ENCODE data around the gene TP73. TPM values are rescaled to one million over a fixed set of nuclear protein-coding genes. Genes with fewer than 3 reads are reported as not detected.

TP73 gene
- total RNA-seq, 1 experiment from 2014 or later, result 19.2 TPM

GRCh38 chr1:3703786-3704371, 51.6 kb downstream of the TP73 start:
- no peak overlapping the region for H2AFZ ChIP-seq (ENCODE audit: low read depth, low read length, poor library complexity, severe bottlenecking)
- ATAC-seq (no peak), DNase-seq (ENCODE audit: low read depth, low spot score) (no peak)
- no peaks in the 10 kb centered on the region for H3K36me3 ChIP-seq (ENCODE audit: control insufficient read depth in 1 of 2, insufficient read depth in 2 of 2, low read length in 2 of 2)
- H3K9me2 ChIP-seq (ENCODE audit: insufficient read depth), result no peaks in the 10 kb centered on the region
- TF ChIP-seq SP1 (IDR thresholded peaks at IDR 0.05; ENCODE audit: low read depth), result no peak
- TF ChIP-seq CBX3 (IDR thresholded peaks at IDR 0.05; ENCODE audit: low read depth), result no peak
- TF ChIP-seq ZNF274 (IDR thresholded peaks at IDR 0.05; ENCODE audit: low read depth, low read length), result no peak
- TF ChIP-seq CTCF (IDR thresholded peaks at IDR 0.05 in 2 of 3, conservative IDR thresholded peaks at IDR 0.05 in 1 of 3; ENCODE audit: borderline replicate concordance in 1 of 3, insufficient read depth in 1 of 3, low read depth in 2 of 3, low read length in 2 of 3), result no peak
- TF ChIP-seq REST (IDR thresholded peaks at IDR 0.05; ENCODE audit: low read depth), result no peak
- TF ChIP-seq POLR2A (IDR thresholded peaks at IDR 0.05; ENCODE audit: borderline replicate concordance, extremely low read depth, insufficient read depth, insufficient read length), result no peak
- no peaks in the 10 kb centered on the region for H3K4me1 ChIP-seq (ENCODE audit: control insufficient read depth in 1 of 2, insufficient read depth in 2 of 2, low read length in 2 of 2)
- POLR2A ChIA-PET, result no interaction called here
- H3K4me3 ChIP-seq (replicated peaks in 1 of 2; ENCODE audit: low read depth in 1 of 2, low read length in 2 of 2), result no peak overlapping the region
- no TSS peak for BruUV-seq (replicated peaks)
- no peak overlapping the region for H3K4me2 ChIP-seq (ENCODE audit: low read length)
- no peak overlapping the region for H3K27ac ChIP-seq (ENCODE audit: low read depth, low read length)
- H3K79me2 ChIP-seq (ENCODE audit: insufficient read depth, low read length), result no peaks in the 10 kb centered on the region
- intact Hi-C loops (cut with micrococcal nuclease), result no loop called here
- no peaks in the 10 kb centered on the region for H3K9me3 ChIP-seq (ENCODE audit: control insufficient read depth in 1 of 2, insufficient read depth in 1 of 2, low read depth in 1 of 2, low read length in 2 of 2)
- no peak overlapping the region for H3K9ac ChIP-seq (ENCODE audit: low read length)
- RAD21 ChIA-PET (ENCODE audit: low non-redundant PET in 1 of 2, low total read pairs in 2 of 2, uncharacterized antibody in 2 of 2, unreplicated experiment in 2 of 2), result no interaction called here
- H4K20me1 ChIP-seq (ENCODE audit: insufficient read depth), result no peaks in the 10 kb centered on the region
- no peaks in the 10 kb centered on the region for H3K27me3 ChIP-seq (ENCODE audit: insufficient read depth, low read length)
- CTCF ChIA-PET, result no interaction called here
